DMS53 (cell line): ENCODE results near the gene EXOC6B.
A peak's percentile ranks its signal among the peaks of the same experiment; 100 is the strongest.
"Not testable (repeated sequence)": the region's sequence is repeated elsewhere in the genome, so short reads cannot be mapped to it uniquely, and the experiment has no call there.

Experiments used
- DNase-seq: peaks from one replicate; lab custom pipeline; 2025; lab: John Stamatoyannopoulos, UW

EXOC6B gene

GRCh38 chr2:72678024-72678423 lies 147.8 kb downstream of the EXOC6B start:
- DNase-seq = peak; percentile 5

- DNase-seq = peak; percentile 5
Measured at GRCh38 chr2:72676341-72677025, 149.3 kb downstream of the EXOC6B start.

DNA sequence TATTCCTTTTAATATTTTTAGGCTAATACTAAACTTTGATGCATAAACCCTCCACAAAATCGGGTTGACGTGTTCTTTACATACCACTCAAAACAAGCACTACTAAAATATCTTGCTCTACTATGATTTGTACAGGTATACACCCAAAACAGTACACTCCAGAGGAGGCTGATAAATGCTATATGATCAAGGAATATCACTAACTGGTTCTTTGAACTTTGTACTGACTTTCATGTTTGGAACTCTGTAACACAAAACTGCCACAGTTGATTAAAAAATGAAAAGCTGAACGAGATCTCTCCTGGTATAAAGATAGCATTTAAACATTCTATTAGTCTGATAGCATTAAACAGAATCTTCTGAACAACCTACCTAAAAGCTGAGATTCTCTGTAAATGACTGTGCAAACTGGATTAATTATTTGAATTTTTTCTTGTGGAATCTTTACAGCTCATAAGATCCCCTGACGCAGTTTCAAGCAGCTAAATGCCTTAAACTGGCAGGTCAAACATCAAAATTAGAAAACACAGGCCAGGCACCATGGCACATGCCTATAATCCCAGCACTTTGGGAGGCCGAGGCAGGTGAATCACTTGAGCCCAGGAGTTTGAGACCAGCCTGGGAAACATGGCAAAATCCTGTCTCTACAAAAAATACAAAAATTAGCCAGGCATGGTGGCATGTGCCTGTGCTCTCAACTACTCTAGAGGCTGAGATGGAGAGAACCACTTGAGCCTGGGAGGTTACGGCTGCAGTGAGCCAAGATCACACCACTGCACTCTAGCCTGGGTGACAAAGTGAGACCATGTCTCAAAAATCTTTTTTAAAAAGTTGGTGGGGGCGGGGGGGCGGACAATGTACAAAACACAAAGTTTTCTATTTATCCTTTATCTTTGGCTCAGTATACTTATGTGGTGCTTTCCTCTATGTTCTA lies 150.6 kb downstream of the EXOC6B start:
- no peak for DNase-seq

GRCh38 chr2:72673279-72673678 lies 152.6 kb downstream of the EXOC6B start:
- DNase-seq = peak; percentile 85

DNA sequence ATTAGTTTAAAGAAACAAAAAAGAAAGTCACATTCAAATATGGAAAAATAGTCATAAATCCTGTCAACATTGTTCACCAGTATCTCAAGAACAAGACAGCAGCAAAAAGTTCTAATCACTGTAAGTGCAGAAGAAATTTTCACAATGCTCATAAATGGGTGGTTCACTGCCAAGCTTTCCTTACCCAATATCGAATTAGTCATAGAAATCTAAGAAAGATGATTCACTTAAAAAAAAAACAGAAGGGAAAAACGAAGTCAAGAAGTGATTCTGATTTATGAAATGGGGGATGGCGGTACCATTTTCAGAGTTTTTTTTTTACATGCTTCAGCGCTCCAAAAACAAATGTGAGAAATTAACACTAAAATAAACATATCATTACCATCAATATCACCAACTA lies 156.7 kb downstream of the EXOC6B start:
- no peak for DNase-seq

GRCh38 chr2:72668647-72669046 lies 157.2 kb downstream of the EXOC6B start:
- no peak for DNase-seq

DNA sequence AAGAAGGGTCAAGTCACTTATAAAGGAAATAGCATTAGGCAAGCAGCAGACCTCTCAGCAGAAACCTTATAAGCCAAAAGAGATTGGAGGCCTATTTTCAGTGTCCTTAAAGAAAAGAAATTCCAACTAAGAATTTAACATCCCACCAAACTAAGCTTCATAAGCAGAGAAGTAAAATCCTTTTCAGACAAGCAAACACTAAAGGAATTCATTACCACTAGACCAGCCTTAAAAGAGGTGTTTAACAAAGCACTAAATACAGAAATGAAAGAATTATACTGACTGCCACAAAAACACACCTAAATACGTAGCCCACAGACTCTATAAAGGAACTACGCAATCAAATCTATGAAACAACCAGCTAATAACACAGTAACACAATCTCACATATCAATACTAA lies 160.4 kb downstream of the EXOC6B start:
- DNase-seq = no peak

DNA sequence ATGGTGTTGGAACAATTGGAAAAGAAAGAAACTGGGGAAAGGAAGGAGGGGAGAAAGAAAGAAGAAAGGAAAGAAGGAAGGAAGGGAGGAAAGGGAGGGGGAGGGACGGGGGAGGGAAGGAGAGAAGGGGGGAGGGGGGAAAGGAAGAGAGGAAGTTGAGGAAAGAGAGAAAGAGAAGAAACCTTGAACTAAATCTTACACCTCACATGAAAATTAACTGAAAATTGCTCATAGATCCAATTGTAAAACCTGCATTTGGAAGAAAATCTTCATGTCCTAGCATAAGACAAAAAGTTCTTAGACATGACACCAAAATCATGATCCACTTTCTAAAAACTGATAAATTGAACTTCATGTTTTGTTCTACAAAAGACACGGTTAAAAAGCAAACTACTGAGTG lies 163.8 kb downstream of the EXOC6B start:
- no peak for DNase-seq

GRCh38 chr2:72649810-72650209 lies 176.0 kb downstream of the EXOC6B start:
- no peak for DNase-seq

DNA sequence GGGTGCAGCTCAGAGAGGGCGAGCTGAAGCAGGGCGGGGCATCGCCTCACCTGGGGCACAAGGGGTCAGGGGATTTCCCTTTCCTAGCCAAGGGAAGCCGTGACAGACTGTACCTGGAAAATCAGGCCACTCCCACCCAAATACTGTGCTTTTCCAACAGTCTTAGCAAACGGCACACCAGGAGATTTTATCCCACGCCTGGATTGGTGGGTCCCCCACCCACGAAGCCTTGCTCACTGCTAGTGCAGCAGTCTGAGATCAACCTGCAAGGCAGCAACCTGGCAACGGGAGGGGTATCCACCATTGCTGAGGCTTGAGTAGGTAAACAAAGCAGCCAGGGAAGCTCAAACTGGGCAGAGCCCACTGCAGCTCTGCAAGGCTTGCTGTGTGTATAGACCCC lies 184.6 kb downstream of the EXOC6B start:
- not testable (repeated sequence) for DNase-seq

DNA sequence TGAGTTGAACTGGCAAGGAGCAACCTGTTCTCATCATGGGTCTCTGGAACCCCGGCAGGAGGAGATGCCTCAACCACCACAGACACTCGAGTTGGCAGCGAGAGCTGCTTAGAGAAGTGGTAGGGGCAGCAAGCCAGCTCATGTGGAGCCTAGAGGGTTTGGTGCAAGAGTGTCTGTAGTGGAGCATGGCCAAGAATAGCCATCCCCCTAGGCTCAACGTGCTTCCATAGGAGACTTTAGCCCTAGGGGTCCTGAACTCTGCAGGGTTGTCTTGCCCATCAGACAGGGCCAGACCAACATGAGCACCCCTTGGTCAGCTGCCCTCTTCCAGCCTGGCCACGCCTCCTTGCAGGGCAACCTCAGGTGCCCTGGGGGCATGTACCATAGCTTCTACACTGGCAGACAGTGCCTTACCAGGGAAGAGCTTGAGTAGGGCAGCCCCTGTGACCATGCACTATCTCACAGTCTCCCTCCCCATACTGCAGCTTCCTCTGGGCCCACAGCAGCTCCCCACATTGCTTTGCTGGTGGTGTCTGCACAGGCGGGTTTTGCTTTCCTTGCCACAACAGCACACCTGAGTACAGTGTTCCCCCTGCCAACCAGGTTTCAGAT lies 187.1 kb downstream of the EXOC6B start:
- no peak for DNase-seq

DNA sequence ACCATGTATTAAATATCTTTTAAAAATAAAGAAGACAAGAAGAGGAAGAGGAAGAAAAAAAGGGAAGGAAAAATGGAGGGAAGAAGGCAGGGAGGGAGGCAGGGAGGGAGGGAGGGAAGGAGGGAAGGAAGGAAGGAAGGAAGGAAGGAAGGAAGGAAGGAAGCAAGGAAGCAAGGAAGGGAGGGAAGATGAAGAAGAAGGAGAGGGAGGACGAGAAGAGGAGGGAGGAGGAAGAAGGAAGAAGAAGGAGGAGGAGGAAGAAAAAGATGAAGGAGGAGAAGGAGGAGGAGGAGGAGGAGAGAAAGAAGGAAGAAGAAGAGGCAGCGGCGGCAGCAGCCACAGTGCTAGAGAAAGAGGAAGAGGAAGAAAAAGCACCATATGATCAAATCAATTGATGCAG lies 189.6 kb downstream of the EXOC6B start:
- no peak for DNase-seq

- no peak for DNase-seq
Measured at GRCh38 chr2:72630767-72631166, 195.1 kb downstream of the EXOC6B start.

DNA sequence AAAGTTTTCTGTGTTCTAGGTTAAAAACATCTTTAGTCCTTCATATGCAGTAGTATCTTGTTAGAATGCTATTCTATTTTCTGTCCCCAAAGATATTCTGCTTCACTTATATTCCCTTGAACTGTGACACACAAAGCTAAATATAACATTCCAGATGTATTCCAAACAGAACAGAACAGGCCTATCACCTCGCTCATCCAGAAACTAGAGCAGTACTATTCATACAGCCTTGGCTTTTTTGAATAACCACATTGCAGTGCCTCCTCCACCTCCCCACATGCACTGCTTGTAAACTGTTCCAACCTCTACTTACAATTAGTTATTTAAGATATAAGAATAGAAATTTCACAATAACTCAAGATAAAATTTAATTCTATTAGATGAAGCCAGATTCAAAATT lies 196.8 kb downstream of the EXOC6B start:
- no peak for DNase-seq

GRCh38 chr2:72627083-72627482 lies 198.8 kb downstream of the EXOC6B start:
- no peak for DNase-seq

DNA sequence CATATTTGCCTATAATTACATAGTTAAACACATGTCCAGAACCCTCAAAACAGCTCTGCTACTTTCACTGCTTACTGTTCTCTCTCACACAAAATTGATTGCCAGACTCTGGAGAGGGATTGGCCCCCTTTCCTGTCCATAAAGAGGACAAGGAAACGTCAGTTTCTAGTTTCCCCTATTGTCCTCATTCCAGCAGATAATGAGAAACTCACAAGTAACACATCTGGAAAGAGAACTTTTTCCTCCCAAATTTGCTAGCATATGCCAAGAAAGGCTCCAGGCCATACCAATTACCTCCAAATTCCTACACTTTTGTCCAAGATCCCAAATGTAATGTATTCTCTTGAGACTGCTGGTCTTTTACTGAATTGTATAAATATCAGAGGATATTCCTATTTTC lies 200.5 kb downstream of the EXOC6B start:
- DNase-seq = no peak

DNA sequence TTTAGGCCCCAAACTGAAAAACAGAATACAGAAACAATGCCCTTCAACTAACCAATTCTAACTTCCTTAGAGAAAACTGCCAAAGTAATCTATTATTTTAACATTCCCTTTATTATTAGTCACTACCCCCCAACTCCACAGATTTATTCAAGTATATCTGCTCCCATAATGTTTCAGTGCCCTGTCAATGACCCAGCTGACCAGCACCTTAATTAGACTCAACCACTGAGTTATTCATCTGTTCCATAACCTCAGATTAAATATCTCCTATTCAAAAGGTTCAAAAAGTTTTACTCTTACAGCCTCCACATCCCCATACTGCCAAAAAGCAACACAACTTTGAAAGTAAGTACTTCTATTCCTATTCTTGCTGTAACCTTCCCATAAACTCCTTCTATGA lies 202.4 kb downstream of the EXOC6B start:
- DNase-seq = no peak

GRCh38 chr2:72619626-72620025 lies 206.2 kb downstream of the EXOC6B start:
- DNase-seq = no peak

- no peak for DNase-seq
Measured at GRCh38 chr2:72613931-72614330, 211.9 kb downstream of the EXOC6B start.

- no peak for DNase-seq
Measured at GRCh38 chr2:72612614-72613160, 213.1 kb downstream of the EXOC6B start.

DNA sequence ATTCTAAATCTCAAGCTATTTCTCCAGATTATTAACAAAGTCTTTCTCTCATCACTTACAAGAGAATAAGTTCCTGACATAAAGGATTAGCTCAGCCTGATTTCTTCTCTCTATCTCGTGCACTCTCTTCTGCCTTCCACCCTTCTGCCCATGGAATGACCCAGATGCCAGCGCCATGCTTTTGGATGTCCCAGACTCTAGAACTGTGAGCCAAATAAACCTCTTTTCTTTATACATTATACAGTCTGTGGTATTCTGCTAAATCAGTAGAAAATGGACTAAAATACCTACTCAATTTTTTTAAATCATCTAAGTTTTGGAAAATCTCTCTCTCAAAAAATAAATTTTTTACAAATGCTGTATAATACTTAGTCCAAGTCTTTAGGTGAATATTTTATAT lies 218.6 kb downstream of the EXOC6B start:
- no peak for DNase-seq

DNA sequence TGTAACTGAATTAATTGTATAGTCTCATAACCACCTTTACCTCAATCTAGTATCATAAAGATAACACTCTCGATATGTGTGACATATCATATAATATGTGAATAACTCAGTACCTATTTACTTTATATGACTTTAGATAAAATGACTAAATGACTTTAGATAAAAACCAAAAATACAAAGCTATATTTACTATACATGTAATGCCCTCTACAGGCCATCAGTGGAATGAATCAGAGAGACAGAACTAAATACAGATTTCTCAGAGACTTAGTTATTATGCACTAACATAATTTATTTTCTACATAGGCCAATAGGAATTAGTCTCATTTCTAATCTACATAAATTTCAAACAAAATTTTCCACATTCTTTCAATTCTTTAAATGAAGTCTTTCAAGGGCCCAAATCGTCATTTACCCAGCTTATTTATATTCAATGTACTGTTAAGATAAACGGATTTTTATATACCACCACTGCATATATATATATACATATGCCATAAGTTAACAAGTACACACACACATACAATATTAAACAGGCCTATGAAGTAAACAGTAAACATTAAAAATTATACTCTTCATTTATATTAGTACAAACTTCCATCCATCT lies 219.9 kb downstream of the EXOC6B start:
- DNase-seq = peak; percentile 47
